Activated gamma-delta T cell treated with Interleukin-2 at 50 U/mL for 16 hours (primary cell): ENCODE results near the gene MMP28.

ENCODE experiments used
- DNase-seq: peaks from one replicate; pipeline ENCODE4 v3.0.0-alpha.2; 2020

Gene MMP28

GRCh38 chr17:35795007-35795870 is at the start of gene MMP28:
Gene MMP28 (minus strand): TSS chr17:35795641. CDS start chr17:35795377, 264 bp downstream.
- peak; percentile 24 for DNase-seq

- DNase-seq = no peak
These were observed 49.1 kb upstream of the MMP28 start for GRCh38 chr17:35844547-35844946.

- no peak for DNase-seq
These were observed 48.3 kb upstream of the MMP28 start for GRCh38 chr17:35843698-35844097.

- DNase-seq = no peak
These were observed 46.8 kb upstream of the MMP28 start for GRCh38 chr17:35842239-35842638.

GRCh38 chr17:35841505-35841904 is 46.1 kb upstream of the MMP28 start:
- DNase-seq = no peak

GRCh38 chr17:35841101-35841500 is 45.7 kb upstream of the MMP28 start:
- no peak for DNase-seq

GRCh38 chr17:35825206-35825605 is 29.8 kb upstream of the MMP28 start:
- no peak for DNase-seq

- DNase-seq = no peak
These were observed 25.9 kb upstream of the MMP28 start for GRCh38 chr17:35821308-35821707.

- DNase-seq = no peak
These were observed 24.0 kb upstream of the MMP28 start for GRCh38 chr17:35819455-35819854.

- no peak for DNase-seq
These were observed 21.8 kb upstream of the MMP28 start for GRCh38 chr17:35817196-35817595.

GRCh38 chr17:35816723-35817122 is 21.3 kb upstream of the MMP28 start:
- no peak for DNase-seq

GRCh38 chr17:35812456-35812855 is 17.0 kb upstream of the MMP28 start:
- no peak for DNase-seq

- no peak for DNase-seq
These were observed 16.3 kb upstream of the MMP28 start for GRCh38 chr17:35811759-35812158.

- no peak for DNase-seq
These were observed 14.5 kb upstream of the MMP28 start for GRCh38 chr17:35809855-35810461.

GRCh38 chr17:35808962-35809854 is 13.8 kb upstream of the MMP28 start, which contains the start of gene TAF15:
Gene TAF15 (plus strand): TSS chr17:35809484. CDS start chr17:35809570, 86 bp downstream.
- DNase-seq = peak; percentile 95

- DNase-seq = no peak
These were observed 13.0 kb upstream of the MMP28 start for GRCh38 chr17:35808240-35808961.

- DNase-seq = no peak
These were observed 12.1 kb upstream of the MMP28 start for GRCh38 chr17:35807371-35808144.

- peak; percentile 21 for DNase-seq
These were observed 9.3 kb upstream of the MMP28 start for GRCh38 chr17:35804658-35805192.

GRCh38 chr17:35801583-35802224 is 6.3 kb upstream of the MMP28 start:
- DNase-seq = peak; percentile 31

GRCh38 chr17:35799942-35800341 is 4.5 kb upstream of the MMP28 start:
- no peak for DNase-seq

GRCh38 chr17:35797918-35798317 is 2.5 kb upstream of the MMP28 start:
- DNase-seq = no peak
